K562 (cell line): ENCODE data around the gene NCAPD2. TPM values are rescaled to one million over a fixed set of nuclear protein-coding genes. Genes with fewer than 3 reads are reported as not detected.

Experiments used
- ATAC-seq: fragments of 200-7000 bp; cut with Tn5 transposase; 3 replicates; pipeline ENCODE4 v1.9.1; 2020; ENCODE audit warnings: moderate library complexity
- BruUV-seq: library from RNA; stranded (reverse); fragments of 400-500 nt; replicated peaks from 2 replicates; lab custom pipeline; 2021; lab: Mats Ljungman, UMichigan
- CTCF ChIA-PET: fragments of 300-600 bp; formaldehyde crosslinking; extraction: SDS; loops from one replicate; lab custom pipeline; 2021; ENCODE audit warnings: low intra/inter-chr PET ratio; lab: Yijun Ruan, JAX
- POLR2A ChIA-PET: fragments of 300-600, 350-650 bp; sonication (Branson Sonifier 250); formaldehyde crosslinking; extraction: SDS; loops from one replicate; lab custom pipeline; 2021; ENCODE audit warnings: antibody characterized with exemption, inconsistent platforms; lab: Yijun Ruan, JAX
- DNase-seq, 4 experiments: peaks; one replicate each; pipeline versions ENCODE4 v3.0.0 to v3.0.0-alpha.2; 2011 to 2018; ENCODE audit warnings: low spot score in 3 of 4, mixed read lengths in 3 of 4; ENCODE audit errors: extremely low read depth in 1 of 4
- FAIRE-seq: peaks from 2 replicates; lab custom pipeline; 2011; peaks lifted over from hg19 to GRCh38; lab: Jason Lieb, UNC
- H2AFZ ChIP-seq: 2 replicates; pipeline ENCODE4 v1.6.0; 2011; ENCODE audit warnings: low read depth, low read length, control low read depth, inconsistent platforms
- H3K27ac ChIP-seq: fragments of 200-600 bp; 3 replicates; pipeline ENCODE4 v1.8.0; 2011; ENCODE audit warnings: low read depth, mild to moderate bottlenecking, control low read depth, inconsistent platforms, low read length, moderate library complexity, mixed read lengths; ENCODE audit errors: extremely low read depth
- H3K27me3 ChIP-seq, 2 experiments: fragments of 300-600 bp in 1 of 2; 2 replicates in 1 of 2; 3 replicates in 1 of 2; pipeline versions ENCODE4 v1.6.0 to v1.8.0; 2011; ENCODE audit warnings: inconsistent platforms in 2 of 2, low read length in 2 of 2, mild to moderate bottlenecking in 1 of 2, mixed read lengths in 1 of 2, moderate library complexity in 1 of 2; ENCODE audit not compliant: control insufficient read depth in 2 of 2, insufficient read depth in 2 of 2
- H3K36me3 ChIP-seq: fragments of 300-600 bp; 3 replicates; pipeline ENCODE4 v1.8.0; 2011; ENCODE audit warnings: mild to moderate bottlenecking, low read length, inconsistent platforms; ENCODE audit not compliant: control insufficient read depth, insufficient read depth
- H3K4me1 ChIP-seq, 2 experiments: fragments of 200-600 bp in 1 of 2; replicated peaks in 1 of 2; 2 replicates in 1 of 2; 3 replicates in 1 of 2; pipeline versions ENCODE4 v1.5.1 to v1.8.0; 2011; ENCODE audit warnings: inconsistent platforms in 2 of 2, low read length in 2 of 2, mild to moderate bottlenecking in 1 of 2, mixed read lengths in 1 of 2, moderate library complexity in 1 of 2; ENCODE audit not compliant: control insufficient read depth in 2 of 2, insufficient read depth in 2 of 2
- H3K4me2 ChIP-seq: 2 replicates; pipeline ENCODE4 v1.6.1; 2011; ENCODE audit warnings: low read length, control low read depth, inconsistent platforms, mixed read lengths; ENCODE audit not compliant: insufficient read depth
- H3K4me3 ChIP-seq: fragments of 200-600 bp; sonication (generic), shearing (Covaris generic); 2 replicates; pipeline ENCODE4 v1.5.1; 2016; ENCODE audit warnings: control low read depth, inconsistent platforms
- H3K79me2 ChIP-seq: fragments of 200-600 bp; 3 replicates; pipeline ENCODE4 v1.8.0; 2011; ENCODE audit warnings: low read length, inconsistent platforms; ENCODE audit not compliant: control insufficient read depth, insufficient read depth
- H3K9ac ChIP-seq, 2 experiments: 2 replicates each; pipeline versions ENCODE4 v1.6.0 to v1.6.1; 2011; ENCODE audit warnings: low read depth in 2 of 2, low read length in 2 of 2, control low read depth in 1 of 2, inconsistent platforms in 1 of 2, mild to moderate bottlenecking in 1 of 2, mixed read lengths in 1 of 2; ENCODE audit not compliant: insufficient read depth in 1 of 2
- H3K9me1 ChIP-seq: one replicate; pipeline ENCODE4 v1.6.0; 2011; ENCODE audit warnings: inconsistent platforms, mild to moderate bottlenecking, low read length, moderate library complexity; ENCODE audit not compliant: control insufficient read depth, insufficient read depth
- H3K9me3 ChIP-seq: replicated peaks from 2 replicates; pipeline ENCODE4 v1.5.1; 2011; ENCODE audit warnings: low read depth, low read length, inconsistent platforms; ENCODE audit not compliant: control insufficient read depth, insufficient read depth
- H4K20me1 ChIP-seq: replicated peaks from 2 replicates; pipeline ENCODE4 v1.6.1; 2011; ENCODE audit warnings: low read length, inconsistent platforms, mixed read lengths; ENCODE audit not compliant: control insufficient read depth, insufficient read depth
- BACH1 ChIP-seq: fragments of 200-800 bp; sonication (Bioruptor generic); IDR thresholded peaks from 2 replicates; pipeline ENCODE4 v1.6.1; 2016; ENCODE audit warnings: missing genetic modification characterization, missing compliant biosample characterization
- CBX8 ChIP-seq: fragments of 200-600 bp; sonication (generic); IDR thresholded peaks from 2 replicates; pipeline ENCODE4 v1.6.1; 2012; ENCODE audit warnings: borderline replicate concordance, mixed run types, low read depth, mild to moderate bottlenecking, moderate library complexity, mixed read lengths, low read length, control low read depth, inconsistent platforms; ENCODE audit not compliant: poor library complexity, severe bottlenecking; ENCODE audit errors: extremely low read depth
- CSDE1 ChIP-seq, 2 experiments: fragments of 450-650 bp; IDR thresholded peaks; 2 replicates each; pipeline ENCODE4 v1.6.1; 2016; ENCODE audit warnings: mild to moderate bottlenecking in 1 of 2
- KLF6 ChIP-seq: fragments of 250-450 bp; sonication (Bioruptor Pico); IDR thresholded peaks from 2 replicates; pipeline ENCODE4 v1.4.0; 2020; ENCODE audit warnings: mild to moderate bottlenecking, moderate library complexity, borderline replicate concordance
- PCBP2 ChIP-seq: fragments of 200-400 bp; formaldehyde crosslinking; IDR thresholded peaks from 2 replicates; pipeline ENCODE4 v1.6.1; 2018; ENCODE audit warnings: low read length, low read depth, mild to moderate bottlenecking, moderate library complexity; ENCODE audit not compliant: poor library complexity, severe bottlenecking
- SRSF3 ChIP-seq: fragments of 200-400 bp; formaldehyde crosslinking; IDR thresholded peaks from 2 replicates; pipeline ENCODE4 v1.6.1; 2016; ENCODE audit warnings: mild to moderate bottlenecking, low read length, moderate library complexity; ENCODE audit not compliant: insufficient read depth
- TRIM28 ChIP-seq: fragments of 450-650 bp; IDR thresholded peaks from 2 replicates; pipeline ENCODE4 v1.6.1; 2017
- U2AF2 ChIP-seq: fragments of 200-400 bp; formaldehyde crosslinking; optimal IDR thresholded peaks from 2 replicates; pipeline ENCODE3; 2017; ENCODE audit warnings: low read depth, mild to moderate bottlenecking, low read length
- ZNF584 ChIP-seq: fragments of 200-800 bp; sonication (Bioruptor generic); IDR thresholded peaks from 2 replicates; pipeline ENCODE4 v1.6.1; 2016; ENCODE audit warnings: low read depth, mild to moderate bottlenecking, missing genetic modification characterization, missing compliant biosample characterization
- WGBS: fragments of 100-300 bp; shearing (Covaris generic); methylation state at CpG from one replicate; pipeline ENCODE4 v1.1.6; 2016; ENCODE audit warnings: low coverage, mixed read lengths; ENCODE audit not compliant: insufficient coverage; ENCODE audit errors: missing lambda C conversion rate; 5-methylcytosine and 5-hydroxymethylcytosine counted together
- in situ Hi-C: fragments of 300-500 bp; cut with MboI; formaldehyde crosslinking; loops from 4 replicates; pipeline ENCODE4 v1.15.0; 2018; ENCODE audit warnings: inconsistent platforms, mixed read lengths
- intact Hi-C: fragments of 100-400 bp; cut with micrococcal nuclease; formaldehyde crosslinking; loops from 2 replicates; pipeline ENCODE4 v1.14.2; 2022
- polyA plus RNA-seq, 8 experiments: library from polyadenylated mRNA; depleted of rRNA in 4 of 8; stranded (reverse) in 5 of 8; unstranded in 3 of 8; fragments of >200 nt; fragmentation: Nextera tagmentation in 2 of 8; fragmentation: Illumina TruSeq in 1 of 8; extraction: Ambion mirVana in 2 of 8; extraction: Trizol in 1 of 8; gene quantifications; 2 replicates each; pipeline versions ENCODE4 v1.2.1 to v1.2.3, GENCODE V29; 2011 to 2014; ENCODE audit warnings: inconsistent platforms in 1 of 8, missing spikeins in 1 of 8
- total RNA-seq, 7 experiments: library from RNA; depleted of rRNA in 6 of 7; stranded (reverse); fragments of >200 nt in 6 of 7; fragmentation: Illumina TruSeq in 2 of 7; extraction: Trizol in 2 of 7; gene quantifications; 2 replicates each; pipeline versions ENCODE4 v1.2.1 to v1.2.3, GENCODE V29; 2011 to 2021; ENCODE audit warnings: low replicate concordance in 1 of 7
- TF ChIP-seq, protein P1 (sequence below): fragments of 450-650 bp; IDR thresholded peaks from 2 replicates; pipeline ENCODE4 v1.7.0; 2016; ENCODE audit warnings: borderline replicate concordance
- TF ChIP-seq, protein P2 (sequence below): sonication (generic); formaldehyde crosslinking; IDR thresholded peaks from 2 replicates; pipeline ENCODE4 v1.8.1; 2023; ENCODE audit warnings: mild to moderate bottlenecking, missing genetic modification reagents
- TF ChIP-seq, protein P3 (sequence below): fragments of 250-450 bp; sonication (Bioruptor Pico); IDR thresholded peaks from 2 replicates; pipeline ENCODE4 v1.8.0; 2021; ENCODE audit warnings: mild to moderate bottlenecking, moderate library complexity
- TF ChIP-seq, protein P4 (sequence below): sonication (generic); formaldehyde crosslinking; IDR thresholded peaks from 2 replicates; pipeline ENCODE4 v1.8.0; 2022; ENCODE audit warnings: missing genetic modification reagents, mild to moderate bottlenecking, moderate library complexity, borderline replicate concordance

Gene NCAPD2
- total and polyA plus RNA-seq, 9 of the 15 experiments (the other 6 are each of a cell fraction or from before 2014, with no cell fraction given), result 16.9 to 93.7 (median 68.3) TPM

DNA sequence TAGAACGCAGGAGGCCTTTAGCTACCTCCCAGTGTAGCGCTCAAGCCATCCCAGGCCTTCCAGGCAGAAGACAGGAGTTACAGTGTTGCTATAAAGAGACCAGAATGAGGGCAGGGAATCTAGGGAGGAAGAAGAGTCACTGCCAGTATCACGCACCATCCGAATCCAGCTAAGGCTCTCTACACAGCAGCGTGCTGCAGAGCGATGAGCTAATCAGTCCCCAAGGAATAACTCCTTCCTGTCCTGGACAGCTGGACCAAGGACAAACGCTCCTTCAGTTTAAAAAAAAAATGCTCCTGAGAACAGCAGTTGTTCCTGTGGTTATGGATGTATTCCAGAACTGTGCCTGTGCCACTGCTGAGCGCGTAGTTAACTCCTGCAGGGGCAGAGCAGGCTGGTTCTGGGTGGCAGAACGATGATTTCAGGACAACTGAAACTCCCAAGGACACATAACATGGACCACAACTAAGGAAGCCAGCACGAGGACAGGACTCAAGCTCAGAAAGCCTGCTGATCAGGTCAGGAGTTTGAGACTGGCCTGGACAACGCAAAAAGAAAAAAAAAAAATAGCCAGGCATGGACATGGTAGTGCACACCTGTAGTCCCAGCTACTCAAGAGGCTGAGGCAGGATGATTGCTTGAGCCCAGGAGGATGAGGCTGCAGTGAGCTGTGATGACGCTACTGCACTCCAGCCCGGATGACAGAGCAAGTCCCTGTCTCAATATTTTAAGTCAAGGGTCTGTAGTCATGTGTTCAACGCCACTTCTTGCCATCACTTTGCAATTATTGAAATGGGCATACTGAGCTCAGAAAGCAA, 59.4 kb downstream of the NCAPD2 start:
- POLR2A ChIA-PET, result interaction anchor here (0.6 to 1.1 kb wide), 6 partner anchors 8 to 329 kb away, joined by 3 to 10 read pairs (median 3); partner anchors contain the start of gene NOP2
- TF ChIP-seq BACH1 (tag) (no peak), KLF6 (CRISPR knock-in tag) (no peak), ZNF584 (CRISPR knock-in tag) (no peak), CBX8 (no peak), CSDE1 (IDR thresholded peaks at IDR 0.05) (no peak), PCBP2 (no peak), TRIM28 (no peak), SRSF3 (no peak), U2AF2 (no peak)
- TF ChIP-seq, protein P1, sequence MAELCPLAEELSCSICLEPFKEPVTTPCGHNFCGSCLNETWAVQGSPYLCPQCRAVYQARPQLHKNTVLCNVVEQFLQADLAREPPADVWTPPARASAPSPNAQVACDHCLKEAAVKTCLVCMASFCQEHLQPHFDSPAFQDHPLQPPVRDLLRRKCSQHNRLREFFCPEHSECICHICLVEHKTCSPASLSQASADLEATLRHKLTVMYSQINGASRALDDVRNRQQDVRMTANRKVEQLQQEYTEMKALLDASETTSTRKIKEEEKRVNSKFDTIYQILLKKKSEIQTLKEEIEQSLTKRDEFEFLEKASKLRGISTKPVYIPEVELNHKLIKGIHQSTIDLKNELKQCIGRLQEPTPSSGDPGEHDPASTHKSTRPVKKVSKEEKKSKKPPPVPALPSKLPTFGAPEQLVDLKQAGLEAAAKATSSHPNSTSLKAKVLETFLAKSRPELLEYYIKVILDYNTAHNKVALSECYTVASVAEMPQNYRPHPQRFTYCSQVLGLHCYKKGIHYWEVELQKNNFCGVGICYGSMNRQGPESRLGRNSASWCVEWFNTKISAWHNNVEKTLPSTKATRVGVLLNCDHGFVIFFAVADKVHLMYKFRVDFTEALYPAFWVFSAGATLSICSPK, result no peak
- TF ChIP-seq, protein P2, sequence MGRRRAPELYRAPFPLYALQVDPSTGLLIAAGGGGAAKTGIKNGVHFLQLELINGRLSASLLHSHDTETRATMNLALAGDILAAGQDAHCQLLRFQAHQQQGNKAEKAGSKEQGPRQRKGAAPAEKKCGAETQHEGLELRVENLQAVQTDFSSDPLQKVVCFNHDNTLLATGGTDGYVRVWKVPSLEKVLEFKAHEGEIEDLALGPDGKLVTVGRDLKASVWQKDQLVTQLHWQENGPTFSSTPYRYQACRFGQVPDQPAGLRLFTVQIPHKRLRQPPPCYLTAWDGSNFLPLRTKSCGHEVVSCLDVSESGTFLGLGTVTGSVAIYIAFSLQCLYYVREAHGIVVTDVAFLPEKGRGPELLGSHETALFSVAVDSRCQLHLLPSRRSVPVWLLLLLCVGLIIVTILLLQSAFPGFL (CRISPR knock-in tag), result no peak
- TF ChIP-seq, protein P3, sequence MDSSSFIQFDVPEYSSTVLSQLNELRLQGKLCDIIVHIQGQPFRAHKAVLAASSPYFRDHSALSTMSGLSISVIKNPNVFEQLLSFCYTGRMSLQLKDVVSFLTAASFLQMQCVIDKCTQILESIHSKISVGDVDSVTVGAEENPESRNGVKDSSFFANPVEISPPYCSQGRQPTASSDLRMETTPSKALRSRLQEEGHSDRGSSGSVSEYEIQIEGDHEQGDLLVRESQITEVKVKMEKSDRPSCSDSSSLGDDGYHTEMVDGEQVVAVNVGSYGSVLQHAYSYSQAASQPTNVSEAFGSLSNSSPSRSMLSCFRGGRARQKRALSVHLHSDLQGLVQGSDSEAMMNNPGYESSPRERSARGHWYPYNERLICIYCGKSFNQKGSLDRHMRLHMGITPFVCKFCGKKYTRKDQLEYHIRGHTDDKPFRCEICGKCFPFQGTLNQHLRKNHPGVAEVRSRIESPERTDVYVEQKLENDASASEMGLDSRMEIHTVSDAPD (CRISPR knock-in tag), result no peak
- TF ChIP-seq, protein P4, sequence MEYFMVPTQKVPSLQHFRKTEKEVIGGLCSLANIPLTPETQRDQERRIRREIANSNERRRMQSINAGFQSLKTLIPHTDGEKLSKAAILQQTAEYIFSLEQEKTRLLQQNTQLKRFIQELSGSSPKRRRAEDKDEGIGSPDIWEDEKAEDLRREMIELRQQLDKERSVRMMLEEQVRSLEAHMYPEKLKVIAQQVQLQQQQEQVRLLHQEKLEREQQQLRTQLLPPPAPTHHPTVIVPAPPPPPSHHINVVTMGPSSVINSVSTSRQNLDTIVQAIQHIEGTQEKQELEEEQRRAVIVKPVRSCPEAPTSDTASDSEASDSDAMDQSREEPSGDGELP, result no peak

More for the DNA sequence above, 59.4 kb downstream of the NCAPD2 start:
- intact Hi-C loops (loop anchor here (5.0 to 10.0 kb wide), 2 partner anchors 134 to 272 kb away; partner anchors contain the start of genes GPR162, P3H3 and ZNF384), in situ Hi-C loops (no loop called here)
- no peaks in the 10 kb centered on the region for H3K79me2 ChIP-seq
- H3K4me2 ChIP-seq, result no peak overlapping the region
- no peak overlapping the region for H3K4me3 ChIP-seq
- CTCF ChIA-PET, result interaction anchor here (0.6 kb wide), 1 partner anchor 230 kb away, joined by 3 read pairs; no protein-coding TSS in a partner anchor
- no peak overlapping the region for H3K9ac ChIP-seq
- 67% methylated on average over 12 of the region's 15 CpGs for WGBS
- no TSS peak for BruUV-seq
- no peaks in the 10 kb centered on the region for H3K27me3 ChIP-seq
- no peaks in the 10 kb centered on the region for H3K9me1 ChIP-seq
- H3K4me1 ChIP-seq, result peaks cover 3 to 43% of the 10 kb centered on the region in 2 experiments; a peak in 4 of 5 replicates
- no peaks in the 10 kb centered on the region for H3K9me3 ChIP-seq
- no peak overlapping the region for H2AFZ ChIP-seq
- no peaks in the 10 kb centered on the region for H4K20me1 ChIP-seq
- FAIRE-seq (peak; percentile 23), ATAC-seq (no peak), DNase-seq (no peak)
- peaks cover 16% of the 10 kb centered on the region; the same call in 2 of the 3 replicates for H3K36me3 ChIP-seq
- H3K27ac ChIP-seq, result no peak overlapping the region
